SU-DHL-6 (cell line): ENCODE results near the gene MTPN.

ENCODE experiments used
- H2AFZ ChIP-seq: fragments of 200-600 bp; sonication (generic); 2 replicates; pipeline ENCODE4 v1.6.1; 2014; ENCODE audit warnings: low read depth, mild to moderate bottlenecking, moderate library complexity, mixed read lengths, antibody characterized with exemption, low read length; ENCODE audit not compliant: severe bottlenecking
- H3F3A ChIP-seq: fragments of 200-600 bp; shearing (Covaris generic); 2 replicates; pipeline ENCODE4 v1.6.0; 2016; ENCODE audit warnings: antibody characterized with exemption, mild to moderate bottlenecking; ENCODE audit not compliant: insufficient read depth
- H3K27ac ChIP-seq: fragments of 200-600 bp; sonication (generic); 2 replicates; pipeline ENCODE4 v1.5.1; 2016; ENCODE audit warnings: low read depth, mild to moderate bottlenecking, low read length, moderate library complexity, mixed read lengths
- H3K27me3 ChIP-seq: fragments of 200-600 bp; sonication (generic), shearing (Covaris generic); 2 replicates; pipeline ENCODE4 v1.6.0; 2014; ENCODE audit warnings: mild to moderate bottlenecking, low read length
- H3K36me3 ChIP-seq: fragments of 200-600 bp; sonication (generic); 2 replicates; pipeline ENCODE4 v1.6.1; 2014; ENCODE audit warnings: mild to moderate bottlenecking, low read length, mixed read lengths
- H3K4me2 ChIP-seq: fragments of 300-600, 200-600 bp; shearing (Covaris generic), sonication (generic); 2 replicates; pipeline ENCODE4 v1.6.0; 2014; ENCODE audit warnings: low read length, low read depth, mild to moderate bottlenecking; ENCODE audit not compliant: poor library complexity, severe bottlenecking
- H3K4me3 ChIP-seq: fragments of 200-600 bp; sonication (generic); 2 replicates; pipeline ENCODE4 v1.5.1; 2014; ENCODE audit warnings: antibody characterized with exemption, low read length, mild to moderate bottlenecking, mixed read lengths; ENCODE audit not compliant: insufficient read depth, poor library complexity, severe bottlenecking
- H3K79me2 ChIP-seq: fragments of 200-600 bp; sonication (generic); 2 replicates; pipeline ENCODE4 v1.6.1; 2014; ENCODE audit warnings: mild to moderate bottlenecking, low read length, moderate library complexity; ENCODE audit not compliant: insufficient read depth
- H3K9ac ChIP-seq: fragments of 200-600 bp; sonication (generic); 2 replicates; pipeline ENCODE4 v1.7.0; 2014; ENCODE audit warnings: mild to moderate bottlenecking, low read length
- H3K9me2 ChIP-seq: fragments of 200-600 bp; sonication (generic); replicated peaks from 2 replicates; pipeline ENCODE4 v1.6.1; 2014; ENCODE audit warnings: low read length; ENCODE audit not compliant: insufficient read depth
- H3K9me3 ChIP-seq: fragments of 200-600 bp; sonication (generic); 2 replicates; pipeline ENCODE4 v1.6.1; 2014; ENCODE audit warnings: low read length, mixed read lengths; ENCODE audit not compliant: insufficient read depth
- H4K20me1 ChIP-seq: fragments of 200-600 bp; sonication (generic); 2 replicates; pipeline ENCODE4 v1.6.1; 2014; ENCODE audit warnings: low read depth, mild to moderate bottlenecking, antibody characterized with exemption, low read length, moderate library complexity, mixed read lengths
- CTCF ChIP-seq: fragments of 200-600 bp; sonication (generic); IDR thresholded peaks from one replicate; pipeline ENCODE4 v1.5.1; 2017; ENCODE audit warnings: antibody characterized with exemption, mild to moderate bottlenecking, low read length, moderate library complexity; ENCODE audit not compliant: insufficient read depth, poor library complexity, severe bottlenecking
- EZH2phosphoT487 ChIP-seq: fragments of 200-600 bp; sonication (generic), shearing (Covaris generic); conservative IDR thresholded peaks from 2 replicates; pipeline ENCODE4 v1.6.1; 2018; ENCODE audit warnings: mild to moderate bottlenecking, antibody characterized with exemption, low read length, moderate library complexity, mixed read lengths

MTPN gene

DNA sequence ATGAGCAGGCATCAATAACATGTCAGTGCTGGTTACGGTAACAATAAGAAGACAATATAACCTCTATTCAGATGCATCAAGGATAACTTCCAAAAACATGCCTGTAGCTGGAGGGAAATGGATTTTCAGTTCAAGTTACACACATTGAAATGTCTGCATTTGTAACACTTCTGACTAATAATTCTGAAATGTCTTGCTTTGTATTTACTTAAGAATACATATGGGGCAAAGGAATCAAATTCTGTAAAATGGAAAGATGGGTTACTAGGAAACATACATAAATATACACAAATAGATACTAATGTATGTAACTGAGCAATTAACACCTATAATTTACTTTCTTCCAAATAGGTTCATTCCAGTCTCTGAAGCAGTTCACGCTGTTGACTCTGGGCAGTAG lies 18.6 kb upstream of the MTPN start:
- no peaks in the 10 kb centered on the region for H4K20me1 ChIP-seq
- no peak overlapping the region for H3K9ac ChIP-seq
- no peaks in the 10 kb centered on the region for H3K9me3 ChIP-seq
- no peak overlapping the region for H3K4me2 ChIP-seq
- no peaks in the 10 kb centered on the region for H3K36me3 ChIP-seq
- H3K4me3 ChIP-seq: no peak overlapping the region
- H3K27me3 ChIP-seq: no peaks in the 10 kb centered on the region
- H3K79me2 ChIP-seq: no peaks in the 10 kb centered on the region
- no peaks in the 10 kb centered on the region for H3K9me2 ChIP-seq
- H2AFZ ChIP-seq: no peak overlapping the region
- no peak overlapping the region for H3K27ac ChIP-seq
- TF ChIP-seq EZH2phosphoT487 (no peak), CTCF (no peak)
- H3F3A ChIP-seq: no peaks in the 10 kb centered on the region

- Histone ChIP-seq H3K27ac (no peak overlapping the region), H4K20me1 (no peaks in the 10 kb centered on the region), H3K79me2 (no peaks in the 10 kb centered on the region), H3K9me2 (no peaks in the 10 kb centered on the region), H3K36me3 (no peaks in the 10 kb centered on the region), H3K4me2 (no peak overlapping the region), H3K9ac (no peak overlapping the region), H3K9me3 (no peaks in the 10 kb centered on the region), H2AFZ (no peak overlapping the region), H3F3A (no peaks in the 10 kb centered on the region), H3K27me3 (no peaks in the 10 kb centered on the region), H3K4me3 (no peak overlapping the region)
- TF ChIP-seq CTCF (no peak), EZH2phosphoT487 (no peak)
Measured at GRCh38 chr7:135994466-135995205, 17.5 kb upstream of the MTPN start.

GRCh38 chr7:135993950-135994349 lies 16.8 kb upstream of the MTPN start:
- H3K9me3 ChIP-seq: no peaks in the 10 kb centered on the region
- TF ChIP-seq EZH2phosphoT487: no peak
- TF ChIP-seq CTCF: no peak
- no peak overlapping the region for H3K4me3 ChIP-seq
- H3K79me2 ChIP-seq: no peaks in the 10 kb centered on the region
- H4K20me1 ChIP-seq: no peaks in the 10 kb centered on the region
- no peak overlapping the region for H3K4me2 ChIP-seq
- no peaks in the 10 kb centered on the region for H3F3A ChIP-seq
- no peaks in the 10 kb centered on the region for H3K36me3 ChIP-seq
- no peaks in the 10 kb centered on the region for H3K27me3 ChIP-seq
- H2AFZ ChIP-seq: no peak overlapping the region
- no peak overlapping the region for H3K9ac ChIP-seq
- no peak overlapping the region for H3K27ac ChIP-seq
- no peaks in the 10 kb centered on the region for H3K9me2 ChIP-seq
